Measurements from ENCODE around the gene HBS1L. TPM values are rescaled to one million over a fixed set of nuclear protein-coding genes. Genes with fewer than 3 reads are reported as not detected.
A peak's percentile ranks its signal among the peaks of the same experiment; 100 is the strongest.

The HBS1L gene
- total and polyA plus RNA-seq, 9 of the 15 experiments (the other 6 are each of a cell fraction or from before 2014, with no cell fraction given) = 101 to 199 (median 145) TPM

DNA sequence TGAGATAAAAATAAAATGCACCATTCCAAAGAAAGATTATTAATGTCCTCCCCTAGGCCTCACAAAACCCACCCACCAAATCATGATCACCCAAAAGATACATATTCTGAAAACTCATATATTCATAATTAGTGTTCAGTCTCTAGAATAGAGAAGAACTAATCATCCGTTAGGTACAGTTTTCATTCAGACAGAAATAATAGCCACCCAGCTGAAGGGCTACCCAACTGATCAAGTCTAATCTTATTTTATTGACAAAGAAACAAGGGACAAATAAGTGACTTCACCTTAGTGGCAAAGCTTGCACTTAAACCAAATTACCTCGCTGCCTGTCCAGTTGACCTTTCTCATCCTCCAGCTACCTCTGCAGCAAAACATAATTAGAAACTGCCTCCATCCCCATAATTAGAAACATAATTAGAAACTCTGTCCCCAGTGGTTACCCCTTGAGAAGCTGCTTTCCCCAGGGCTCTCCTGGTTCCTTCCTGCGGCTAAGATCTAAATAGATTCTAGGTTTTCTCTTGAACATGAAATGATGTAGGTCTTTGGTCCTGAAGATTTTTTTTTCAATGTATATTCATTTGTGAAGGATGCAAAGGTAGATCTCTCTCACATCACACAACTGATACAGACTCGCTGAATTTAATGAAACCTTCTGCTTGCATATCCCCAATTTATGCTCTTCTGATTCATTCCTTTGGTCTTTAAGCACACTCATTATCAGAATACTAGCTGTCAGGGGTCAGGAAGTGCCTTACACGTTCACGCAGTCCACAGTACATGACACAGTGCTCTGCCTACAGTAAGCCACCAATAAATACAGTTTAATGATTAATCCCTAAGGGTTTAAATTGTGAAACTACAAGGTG, 46.3 kb downstream of the HBS1L start:
- Histone ChIP-seq H3K4me1 (replicated peaks in 1 of 2; ENCODE audit: control insufficient read depth in 2 of 2, insufficient read depth in 2 of 2, low read length in 2 of 2) (peaks cover 8 to 18% of the 10 kb centered on the region in 2 experiments; a peak in 3 of 5 replicates), H3K4me2 (ENCODE audit: insufficient read depth, low read length) (no peak overlapping the region), H3K27me3 (ENCODE audit: control insufficient read depth in 2 of 2, insufficient read depth in 2 of 2, low read length in 2 of 2) (no peaks in the 10 kb centered on the region), H2AFZ (ENCODE audit: low read depth, low read length) (no peak overlapping the region), H3K9me3 (replicated peaks; ENCODE audit: control insufficient read depth, insufficient read depth, low read depth, low read length) (no peaks in the 10 kb centered on the region), H3K27ac (ENCODE audit: extremely low read depth, low read depth, low read length) (peak overlapping the region; percentile 19; the same call in 1 of the 3 replicates), H3K36me3 (ENCODE audit: control insufficient read depth, insufficient read depth, low read length) (peaks cover 32% of the 10 kb centered on the region; the same call in 2 of the 3 replicates), H3K9me1 (ENCODE audit: control insufficient read depth, insufficient read depth, low read length) (no peaks in the 10 kb centered on the region), H3K4me3 (no peak overlapping the region), H4K20me1 (replicated peaks; ENCODE audit: control insufficient read depth, insufficient read depth, low read length) (no peaks in the 10 kb centered on the region), H3K79me2 (ENCODE audit: control insufficient read depth, insufficient read depth, low read length) (peaks cover 49% of the 10 kb centered on the region), H3K9ac (ENCODE audit: insufficient read depth in 1 of 2, low read depth in 2 of 2, low read length in 2 of 2) (no peak overlapping the region)
- in situ Hi-C loops (cut with MboI) (no loop called here), intact Hi-C loops (cut with micrococcal nuclease) (loop anchor here (10.0 kb wide), 1 partner anchor 76 kb away; no protein-coding TSS in a partner anchor)
- BruUV-seq (replicated peaks) = no TSS peak
- ATAC-seq (peak; percentile 16; the same call in 1 of the 3 replicates), DNase-seq (ENCODE audit: extremely low read depth in 1 of 4, low spot score in 3 of 4) (no peak), FAIRE-seq (no peak)
- ChIA-PET CTCF (ENCODE audit: low intra/inter-chr PET ratio) (no interaction called here), POLR2A (interaction anchor here (0.9 to 1.9 kb wide), 3 partner anchors 10 to 175 kb away, joined by 3 to 6 read pairs (median 6); no protein-coding TSS in a partner anchor)
- WGBS (ENCODE audit: insufficient coverage, low coverage, missing lambda C conversion rate) = 71% methylated on average over 6 of the region's 6 CpGs
- TF ChIP-seq MBD2 (IDR thresholded peaks at IDR 0.05; ENCODE audit: borderline replicate concordance, low read depth) (no peak), HCFC1 (IDR thresholded peaks at IDR 0.05; ENCODE audit: low read depth, low read length) (no peak), STAT5A (IDR thresholded peaks at IDR 0.05; ENCODE audit: borderline replicate concordance, low read length) (no peak), RBM39 (optimal IDR thresholded peaks at IDR 0.05; ENCODE audit: low read depth, low read length) (no peak), L3MBTL2 (IDR thresholded peaks at IDR 0.05) (no peak), TEAD1 (CRISPR knock-in tag; IDR thresholded peaks at IDR 0.05) (no peak)
- TF ChIP-seq, protein P1, sequence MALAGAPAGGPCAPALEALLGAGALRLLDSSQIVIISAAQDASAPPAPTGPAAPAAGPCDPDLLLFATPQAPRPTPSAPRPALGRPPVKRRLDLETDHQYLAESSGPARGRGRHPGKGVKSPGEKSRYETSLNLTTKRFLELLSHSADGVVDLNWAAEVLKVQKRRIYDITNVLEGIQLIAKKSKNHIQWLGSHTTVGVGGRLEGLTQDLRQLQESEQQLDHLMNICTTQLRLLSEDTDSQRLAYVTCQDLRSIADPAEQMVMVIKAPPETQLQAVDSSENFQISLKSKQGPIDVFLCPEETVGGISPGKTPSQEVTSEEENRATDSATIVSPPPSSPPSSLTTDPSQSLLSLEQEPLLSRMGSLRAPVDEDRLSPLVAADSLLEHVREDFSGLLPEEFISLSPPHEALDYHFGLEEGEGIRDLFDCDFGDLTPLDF (CRISPR knock-in tag; IDR thresholded peaks at IDR 0.05) = no peak
- TF ChIP-seq, protein P2, sequence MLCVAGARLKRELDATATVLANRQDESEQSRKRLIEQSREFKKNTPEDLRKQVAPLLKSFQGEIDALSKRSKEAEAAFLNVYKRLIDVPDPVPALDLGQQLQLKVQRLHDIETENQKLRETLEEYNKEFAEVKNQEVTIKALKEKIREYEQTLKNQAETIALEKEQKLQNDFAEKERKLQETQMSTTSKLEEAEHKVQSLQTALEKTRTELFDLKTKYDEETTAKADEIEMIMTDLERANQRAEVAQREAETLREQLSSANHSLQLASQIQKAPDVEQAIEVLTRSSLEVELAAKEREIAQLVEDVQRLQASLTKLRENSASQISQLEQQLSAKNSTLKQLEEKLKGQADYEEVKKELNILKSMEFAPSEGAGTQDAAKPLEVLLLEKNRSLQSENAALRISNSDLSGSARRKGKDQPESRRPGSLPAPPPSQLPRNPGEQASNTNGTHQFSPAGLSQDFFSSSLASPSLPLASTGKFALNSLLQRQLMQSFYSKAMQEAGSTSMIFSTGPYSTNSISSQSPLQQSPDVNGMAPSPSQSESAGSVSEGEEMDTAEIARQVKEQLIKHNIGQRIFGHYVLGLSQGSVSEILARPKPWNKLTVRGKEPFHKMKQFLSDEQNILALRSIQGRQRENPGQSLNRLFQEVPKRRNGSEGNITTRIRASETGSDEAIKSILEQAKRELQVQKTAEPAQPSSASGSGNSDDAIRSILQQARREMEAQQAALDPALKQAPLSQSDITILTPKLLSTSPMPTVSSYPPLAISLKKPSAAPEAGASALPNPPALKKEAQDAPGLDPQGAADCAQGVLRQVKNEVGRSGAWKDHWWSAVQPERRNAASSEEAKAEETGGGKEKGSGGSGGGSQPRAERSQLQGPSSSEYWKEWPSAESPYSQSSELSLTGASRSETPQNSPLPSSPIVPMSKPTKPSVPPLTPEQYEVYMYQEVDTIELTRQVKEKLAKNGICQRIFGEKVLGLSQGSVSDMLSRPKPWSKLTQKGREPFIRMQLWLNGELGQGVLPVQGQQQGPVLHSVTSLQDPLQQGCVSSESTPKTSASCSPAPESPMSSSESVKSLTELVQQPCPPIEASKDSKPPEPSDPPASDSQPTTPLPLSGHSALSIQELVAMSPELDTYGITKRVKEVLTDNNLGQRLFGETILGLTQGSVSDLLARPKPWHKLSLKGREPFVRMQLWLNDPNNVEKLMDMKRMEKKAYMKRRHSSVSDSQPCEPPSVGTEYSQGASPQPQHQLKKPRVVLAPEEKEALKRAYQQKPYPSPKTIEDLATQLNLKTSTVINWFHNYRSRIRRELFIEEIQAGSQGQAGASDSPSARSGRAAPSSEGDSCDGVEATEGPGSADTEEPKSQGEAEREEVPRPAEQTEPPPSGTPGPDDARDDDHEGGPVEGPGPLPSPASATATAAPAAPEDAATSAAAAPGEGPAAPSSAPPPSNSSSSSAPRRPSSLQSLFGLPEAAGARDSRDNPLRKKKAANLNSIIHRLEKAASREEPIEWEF (CRISPR knock-in tag; IDR thresholded peaks at IDR 0.05) = no peak
- TF ChIP-seq, protein P3, sequence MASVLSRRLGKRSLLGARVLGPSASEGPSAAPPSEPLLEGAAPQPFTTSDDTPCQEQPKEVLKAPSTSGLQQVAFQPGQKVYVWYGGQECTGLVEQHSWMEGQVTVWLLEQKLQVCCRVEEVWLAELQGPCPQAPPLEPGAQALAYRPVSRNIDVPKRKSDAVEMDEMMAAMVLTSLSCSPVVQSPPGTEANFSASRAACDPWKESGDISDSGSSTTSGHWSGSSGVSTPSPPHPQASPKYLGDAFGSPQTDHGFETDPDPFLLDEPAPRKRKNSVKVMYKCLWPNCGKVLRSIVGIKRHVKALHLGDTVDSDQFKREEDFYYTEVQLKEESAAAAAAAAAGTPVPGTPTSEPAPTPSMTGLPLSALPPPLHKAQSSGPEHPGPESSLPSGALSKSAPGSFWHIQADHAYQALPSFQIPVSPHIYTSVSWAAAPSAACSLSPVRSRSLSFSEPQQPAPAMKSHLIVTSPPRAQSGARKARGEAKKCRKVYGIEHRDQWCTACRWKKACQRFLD (CRISPR knock-in tag; IDR thresholded peaks at IDR 0.05) = no peak
